Measurements from ENCODE around the gene FGFBP2.

The FGFBP2 gene

DNA sequence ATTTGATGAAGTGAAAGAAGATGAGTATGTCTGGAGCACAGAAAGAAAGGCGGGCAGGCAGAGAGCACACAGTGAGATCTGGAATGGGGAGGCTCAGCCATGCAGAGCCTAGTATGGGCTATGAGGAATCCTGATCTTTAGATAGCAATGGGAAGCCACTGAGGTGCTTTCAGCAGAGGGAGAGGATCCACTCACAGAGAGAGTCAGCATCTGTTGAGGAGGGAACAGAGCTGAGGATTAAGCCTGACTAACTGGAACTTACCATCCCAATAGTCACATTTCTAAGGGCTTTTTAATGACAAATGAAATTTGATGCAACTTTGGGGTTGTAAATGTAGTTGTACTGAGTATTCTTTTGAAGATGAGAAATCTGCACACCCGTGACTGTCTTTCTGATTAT lies 20.6 kb upstream of the FGFBP2 start:
- H3K4me1 Mint-ChIP-seq: no peaks in the 10 kb centered on the region
- no peak overlapping the region for H3K4me3 Mint-ChIP-seq
- H3K27ac Mint-ChIP-seq: no peak overlapping the region
- peaks cover 4% of the 10 kb centered on the region for H3K27me3 Mint-ChIP-seq
- no peaks in the 10 kb centered on the region for H3K36me3 Mint-ChIP-seq
- H3K9me3 Mint-ChIP-seq: no peaks in the 10 kb centered on the region

DNA sequence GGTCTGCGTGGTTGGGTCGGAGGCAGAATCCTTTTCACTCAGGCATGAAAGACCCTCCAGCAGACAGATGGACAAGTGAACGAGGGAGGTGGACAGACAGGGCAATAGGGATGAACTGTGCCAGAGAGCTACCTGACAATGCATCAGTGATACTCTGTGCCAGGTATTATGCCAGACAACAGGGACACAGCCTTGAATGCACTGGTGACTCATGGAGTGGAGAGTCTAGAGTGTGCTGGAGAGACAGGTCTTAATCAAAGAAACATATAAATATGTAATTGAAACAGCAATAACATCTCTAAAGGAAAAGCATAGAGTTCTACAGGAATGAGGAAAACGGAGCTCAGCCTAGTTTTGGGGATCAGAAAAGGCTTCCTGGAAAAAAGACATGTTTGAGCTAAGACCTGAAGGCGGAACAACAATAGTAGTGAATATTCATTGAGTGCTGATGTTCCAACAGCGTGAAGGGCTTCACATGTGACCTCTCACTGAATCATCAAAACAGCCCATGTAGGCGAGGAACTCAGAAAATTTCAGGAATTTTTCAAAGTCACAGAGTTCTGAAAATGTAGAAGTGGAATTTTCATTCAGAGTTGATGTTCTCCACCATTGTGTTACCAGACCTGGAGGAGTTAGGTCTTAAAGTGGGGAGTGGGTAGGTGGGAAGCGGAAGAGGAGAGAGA lies 20.0 kb upstream of the FGFBP2 start:
- Mint-ChIP-seq H3K4me1 (no peaks in the 10 kb centered on the region), H3K27ac (no peak overlapping the region), H3K27me3 (peaks cover 4% of the 10 kb centered on the region), H3K36me3 (no peaks in the 10 kb centered on the region), H3K9me3 (no peaks in the 10 kb centered on the region), H3K4me3 (no peak overlapping the region)

DNA sequence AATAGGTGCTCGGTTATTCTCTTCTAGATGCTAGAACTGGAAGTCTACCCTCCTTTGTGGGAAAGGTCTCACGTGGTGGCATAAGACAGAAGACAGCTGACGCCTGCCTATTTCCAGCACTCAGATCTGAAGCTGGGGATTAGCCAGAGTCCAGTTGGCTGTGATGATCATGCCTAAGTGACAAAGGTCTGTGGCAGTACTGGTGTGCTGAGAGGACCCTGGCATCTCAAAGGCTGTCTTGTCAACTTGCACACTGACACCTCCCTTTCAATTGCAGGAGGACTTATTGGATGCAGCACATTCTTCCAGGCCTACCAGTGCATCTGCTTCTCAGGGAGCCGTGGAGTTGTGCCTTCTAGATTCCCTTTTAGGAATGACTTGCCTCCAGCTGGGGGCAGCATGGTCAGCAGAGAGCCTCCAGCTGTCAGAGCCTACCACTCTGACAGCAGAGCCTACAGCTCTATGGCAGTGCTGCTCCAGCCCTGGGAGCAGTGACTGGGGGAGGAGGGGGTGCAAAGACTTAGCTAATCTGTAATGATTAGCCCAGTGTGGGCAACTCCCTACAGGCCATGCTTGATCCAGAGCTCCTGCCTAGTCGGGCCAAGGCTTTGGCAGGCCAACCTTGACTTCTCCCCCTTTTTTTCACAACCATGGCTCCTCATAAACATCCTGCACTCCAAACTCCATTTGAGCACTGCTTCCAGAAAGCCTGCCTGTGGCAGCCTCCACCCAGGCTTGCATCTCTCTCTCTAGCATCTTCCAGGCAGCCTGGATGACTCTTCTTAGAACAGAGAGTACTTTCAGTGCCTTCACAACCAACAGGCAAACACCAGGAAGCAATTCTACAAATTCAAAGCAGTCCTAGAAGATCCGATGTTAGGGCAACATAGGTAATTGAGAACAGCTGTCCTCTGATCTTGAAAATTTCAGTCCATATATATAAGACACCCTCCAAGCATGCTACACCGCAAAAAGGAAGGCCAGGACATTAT lies 13.8 kb upstream of the FGFBP2 start:
- Mint-ChIP-seq H3K4me1 (no peaks in the 10 kb centered on the region), H3K4me3 (no peak overlapping the region), H3K27ac (no peak overlapping the region), H3K27me3 (peaks cover 2% of the 10 kb centered on the region), H3K36me3 (no peaks in the 10 kb centered on the region), H3K9me3 (no peaks in the 10 kb centered on the region)

DNA sequence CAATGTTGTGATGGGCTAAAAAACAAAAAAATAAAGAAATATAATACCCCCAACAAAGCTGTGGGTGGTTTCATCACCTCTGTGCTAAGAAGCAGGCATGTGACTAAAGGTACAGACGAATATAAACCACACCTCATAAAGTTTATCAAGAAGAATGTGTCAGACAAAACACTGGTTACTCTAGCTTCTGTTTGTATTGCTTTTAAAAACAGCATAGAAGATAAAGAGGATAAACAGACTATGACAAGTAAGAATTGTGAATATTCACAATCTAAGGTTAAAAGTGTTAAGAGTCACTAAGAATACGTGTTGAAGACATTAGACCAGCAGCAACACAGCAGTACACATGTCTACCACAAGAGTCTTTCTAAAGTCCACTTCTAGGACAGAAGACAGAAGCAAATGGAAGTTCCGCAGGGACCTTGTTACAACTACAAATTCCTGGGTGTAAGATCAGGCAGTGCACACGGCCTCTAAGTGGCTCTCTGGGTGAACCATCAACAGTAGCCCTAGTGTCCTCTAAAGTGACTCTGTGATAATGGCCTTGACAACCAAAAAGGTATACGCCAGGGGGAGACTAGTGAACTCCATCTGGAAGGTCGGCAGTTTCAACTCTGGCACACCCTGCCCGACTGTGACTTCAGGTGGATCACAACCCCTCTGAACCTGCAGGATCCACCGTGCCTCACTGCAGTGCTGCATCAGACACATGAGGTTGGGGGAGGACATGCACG lies 8.3 kb upstream of the FGFBP2 start:
- no peaks in the 10 kb centered on the region for H3K9me3 Mint-ChIP-seq
- peaks cover 1% of the 10 kb centered on the region for H3K36me3 Mint-ChIP-seq
- H3K4me1 Mint-ChIP-seq: no peaks in the 10 kb centered on the region
- H3K4me3 Mint-ChIP-seq: no peak overlapping the region
- no peak overlapping the region for H3K27ac Mint-ChIP-seq
- H3K27me3 Mint-ChIP-seq: peaks cover 2% of the 10 kb centered on the region

DNA sequence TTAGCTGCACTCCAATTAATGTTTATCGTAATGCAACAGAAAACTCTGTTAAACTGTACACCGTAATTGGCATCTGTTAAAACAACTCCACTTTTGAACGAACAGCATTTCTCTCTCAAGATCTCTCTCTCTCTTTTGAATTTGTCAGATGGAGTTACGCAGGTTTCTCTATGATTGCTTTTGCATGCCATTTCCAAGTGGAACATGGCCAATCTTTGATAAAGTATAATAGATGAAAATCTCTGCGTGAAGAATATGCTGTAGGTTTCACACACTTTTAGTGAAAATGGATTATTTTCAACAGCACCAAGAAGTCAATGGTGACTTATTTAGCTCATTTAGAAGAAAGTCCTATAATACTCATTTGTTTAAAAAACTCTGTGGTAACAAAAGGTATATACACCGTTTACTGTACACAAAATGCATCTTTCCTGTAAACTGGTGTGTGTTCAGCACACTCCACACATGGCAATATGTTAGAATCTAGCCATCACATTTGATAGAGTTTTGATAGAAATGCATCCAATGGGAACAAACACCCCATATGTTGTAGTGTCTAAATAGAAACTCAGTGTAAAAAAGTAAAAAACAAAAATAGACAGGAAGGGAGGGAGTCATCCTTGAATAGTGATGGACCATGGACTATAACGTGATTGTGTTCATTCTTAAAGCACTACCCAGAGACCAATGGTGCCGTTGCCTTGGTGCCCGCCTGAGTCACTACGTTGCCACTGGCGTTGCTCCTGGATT lies 5.8 kb upstream of the FGFBP2 start:
- H3K9me3 Mint-ChIP-seq: no peaks in the 10 kb centered on the region
- H3K27me3 Mint-ChIP-seq: peaks cover 2% of the 10 kb centered on the region
- H3K4me3 Mint-ChIP-seq: no peak overlapping the region
- H3K36me3 Mint-ChIP-seq: peaks cover 1% of the 10 kb centered on the region
- H3K4me1 Mint-ChIP-seq: no peaks in the 10 kb centered on the region
- H3K27ac Mint-ChIP-seq: peak overlapping the region; percentile 0

DNA sequence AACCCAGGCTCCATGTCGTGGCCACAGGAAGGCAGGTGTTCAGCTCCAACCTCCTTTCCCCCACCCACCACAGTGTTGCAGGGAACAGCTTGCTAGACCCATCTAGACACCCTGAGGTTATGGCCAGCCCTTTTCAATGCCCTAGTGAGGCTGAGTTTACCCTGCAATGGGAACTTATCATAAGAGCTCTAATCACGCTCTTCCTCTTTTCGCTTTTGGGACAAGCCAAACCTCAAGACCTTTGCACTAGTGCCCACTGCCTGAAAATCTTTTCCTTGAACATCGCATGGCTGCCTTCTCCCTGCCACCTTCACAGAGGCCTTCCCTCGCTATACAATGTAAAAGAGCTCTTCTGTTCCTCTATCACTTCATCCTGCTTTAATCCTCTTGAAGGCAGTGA lies 2.4 kb upstream of the FGFBP2 start:
- peaks cover 2% of the 10 kb centered on the region for H3K27me3 Mint-ChIP-seq

DNA sequence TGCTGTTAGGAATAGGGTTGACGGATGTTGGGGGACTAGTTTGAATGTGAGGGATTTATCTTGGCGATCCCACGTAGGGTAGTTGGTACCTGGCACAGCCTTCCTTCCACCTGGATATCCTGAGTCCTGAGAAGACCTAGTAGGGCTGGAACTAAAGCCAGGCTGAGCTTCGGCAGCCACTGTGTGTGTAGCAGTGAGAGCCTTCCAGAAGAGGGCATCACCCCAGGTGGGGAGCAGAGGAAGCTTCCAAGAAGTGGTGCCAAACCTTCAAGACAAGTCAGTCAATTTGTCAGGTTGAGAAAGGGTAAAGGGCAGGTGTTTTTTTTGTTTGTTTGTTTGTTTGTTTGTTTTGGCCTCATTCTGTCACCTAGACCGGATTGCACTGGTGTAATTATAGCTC lies 1.2 kb upstream of the FGFBP2 start:
- peaks cover 2% of the 10 kb centered on the region for H3K27me3 Mint-ChIP-seq
- no peak overlapping the region for H3K27ac Mint-ChIP-seq
- no peaks in the 10 kb centered on the region for H3K9me3 Mint-ChIP-seq

More for the DNA sequence above, 2.4 kb upstream of the FGFBP2 start:
- H3K9me3 Mint-ChIP-seq: no peaks in the 10 kb centered on the region
- H3K4me3 Mint-ChIP-seq: no peak overlapping the region
- peaks cover 14% of the 10 kb centered on the region for H3K4me1 Mint-ChIP-seq
- H3K27ac Mint-ChIP-seq: no peak overlapping the region
- H3K36me3 Mint-ChIP-seq: peaks cover 1% of the 10 kb centered on the region

DNA sequence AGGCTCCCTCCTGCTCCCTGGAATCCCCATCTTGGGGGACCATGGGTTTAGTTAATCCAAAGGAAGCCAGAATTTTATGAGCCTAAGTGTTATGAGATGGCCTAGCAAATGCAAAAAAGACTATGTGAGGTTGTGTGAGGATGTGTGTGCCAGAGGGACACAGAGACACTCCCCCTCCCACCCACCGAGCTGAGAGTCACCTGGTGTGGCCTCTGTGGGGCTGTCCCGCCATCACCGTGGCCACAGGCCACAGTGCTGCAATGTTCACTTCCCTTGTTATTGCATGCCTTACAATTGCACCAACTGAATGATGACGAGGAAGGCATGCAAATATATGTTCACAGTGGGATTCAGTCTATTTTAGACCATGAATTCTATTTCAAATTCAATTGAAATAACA lies 601 bp upstream of the FGFBP2 start:
- H3K36me3 Mint-ChIP-seq: peaks cover 1% of the 10 kb centered on the region
- peak overlapping the region; percentile 68 for H3K4me3 Mint-ChIP-seq
- peaks cover 14% of the 10 kb centered on the region for H3K4me1 Mint-ChIP-seq
- H3K9me3 Mint-ChIP-seq: no peaks in the 10 kb centered on the region
- peaks cover 2% of the 10 kb centered on the region for H3K27me3 Mint-ChIP-seq
- no peak overlapping the region for H3K27ac Mint-ChIP-seq

More for the DNA sequence above, 1.2 kb upstream of the FGFBP2 start:
- no peak overlapping the region for H3K4me3 Mint-ChIP-seq
- H3K36me3 Mint-ChIP-seq: peaks cover 1% of the 10 kb centered on the region
- H3K4me1 Mint-ChIP-seq: peaks cover 14% of the 10 kb centered on the region

DNA sequence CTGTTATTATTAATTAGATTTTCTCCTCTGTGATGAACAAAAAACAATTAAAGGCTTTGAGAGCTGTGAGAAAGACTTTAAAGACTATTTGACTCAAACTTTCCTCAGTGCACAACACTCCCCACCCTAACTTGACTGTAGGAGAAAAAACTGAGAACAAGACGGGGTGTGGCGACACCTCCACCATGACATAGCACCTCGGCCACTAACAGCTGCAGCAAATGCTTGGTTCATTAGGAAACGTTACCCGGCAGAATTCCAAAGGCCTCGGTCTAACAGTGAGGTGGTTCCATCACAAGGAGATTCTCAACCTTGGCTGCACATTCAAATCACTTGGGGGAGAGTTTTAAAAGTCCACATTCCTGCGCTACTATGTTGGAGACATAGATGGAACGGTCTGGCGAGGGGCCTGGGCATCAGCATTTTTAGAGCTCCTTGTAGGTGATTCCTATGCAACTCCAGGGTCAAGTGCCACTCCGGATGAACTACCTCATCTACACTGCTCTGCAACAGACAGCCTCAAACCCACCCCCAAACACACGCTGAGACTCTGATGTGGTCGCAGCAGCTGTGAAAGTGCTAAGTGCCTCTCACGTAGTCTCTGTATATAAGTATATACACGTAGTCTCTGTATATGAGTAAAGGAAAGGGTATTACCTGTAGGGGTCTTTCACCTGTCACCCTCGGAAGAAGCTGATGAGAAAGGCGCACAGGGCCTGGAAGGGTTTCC lies 1.0 kb downstream of the FGFBP2 start:
- peaks cover 14% of the 10 kb centered on the region for H3K4me1 Mint-ChIP-seq
- peaks cover under 1% of the 10 kb centered on the region for H3K36me3 Mint-ChIP-seq
- peaks cover 2% of the 10 kb centered on the region for H3K27me3 Mint-ChIP-seq
- no peaks in the 10 kb centered on the region for H3K9me3 Mint-ChIP-seq
- H3K27ac Mint-ChIP-seq: no peak overlapping the region
- H3K4me3 Mint-ChIP-seq: peak overlapping the region; percentile 76

DNA sequence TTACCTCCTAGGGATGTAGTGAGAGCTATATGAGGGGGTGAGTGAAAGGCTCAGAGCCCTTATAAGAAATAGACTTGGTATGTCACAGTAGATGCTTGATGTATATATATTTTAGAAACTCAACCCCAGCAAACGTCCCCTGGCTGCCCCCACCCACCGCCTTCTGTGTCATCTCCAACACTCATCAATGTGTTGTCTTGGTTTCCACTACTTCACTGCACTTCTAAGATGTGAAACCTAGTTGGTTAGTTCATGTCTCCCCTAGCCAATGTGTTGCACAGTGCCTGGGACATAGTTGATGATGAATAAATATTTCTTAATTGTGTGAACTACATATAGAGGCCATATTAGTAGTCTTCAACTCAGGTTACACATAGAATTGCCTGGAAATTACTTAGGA lies 4.4 kb downstream of the FGFBP2 start:
- no peak overlapping the region for H3K27ac Mint-ChIP-seq
- H3K27me3 Mint-ChIP-seq: no peaks in the 10 kb centered on the region
- no peaks in the 10 kb centered on the region for H3K9me3 Mint-ChIP-seq
- H3K4me1 Mint-ChIP-seq: peaks cover 13% of the 10 kb centered on the region
- H3K36me3 Mint-ChIP-seq: no peaks in the 10 kb centered on the region
- H3K4me3 Mint-ChIP-seq: no peak overlapping the region

DNA sequence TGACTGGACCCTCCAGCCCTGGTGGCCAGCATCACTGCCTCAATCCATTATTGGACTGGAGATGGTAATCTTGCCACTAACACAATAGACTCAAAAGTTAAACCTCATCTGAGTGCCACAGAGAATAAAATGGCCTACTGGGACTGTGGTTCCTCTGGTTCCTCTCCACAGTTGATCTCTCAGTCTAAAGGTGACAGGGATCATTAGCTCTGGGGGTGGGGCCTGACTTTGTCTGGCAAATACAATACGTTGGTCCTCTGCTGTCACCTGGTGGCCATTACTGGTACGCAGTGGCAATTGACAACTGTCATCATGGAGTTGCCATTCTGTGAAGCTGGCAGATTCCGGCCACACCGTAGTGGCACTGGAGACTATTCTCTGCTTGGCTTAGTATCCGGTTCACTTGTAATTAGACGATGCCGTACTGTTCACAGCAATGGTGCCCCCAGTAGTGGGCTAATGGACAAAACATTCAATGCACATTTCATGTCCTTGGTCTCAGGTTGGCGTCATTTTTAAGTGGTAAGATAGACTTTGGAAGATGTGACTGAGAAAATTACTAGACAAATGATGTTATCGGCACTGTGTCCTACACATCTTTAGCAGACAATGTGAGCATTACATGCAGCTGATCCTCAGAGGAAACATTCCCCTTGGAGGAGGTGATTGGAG lies 6.7 kb downstream of the FGFBP2 start:
- H3K4me1 Mint-ChIP-seq: no peaks in the 10 kb centered on the region
- no peak overlapping the region for H3K4me3 Mint-ChIP-seq
- H3K9me3 Mint-ChIP-seq: no peaks in the 10 kb centered on the region
- H3K27ac Mint-ChIP-seq: no peak overlapping the region
- H3K27me3 Mint-ChIP-seq: no peaks in the 10 kb centered on the region
- H3K36me3 Mint-ChIP-seq: no peaks in the 10 kb centered on the region

DNA sequence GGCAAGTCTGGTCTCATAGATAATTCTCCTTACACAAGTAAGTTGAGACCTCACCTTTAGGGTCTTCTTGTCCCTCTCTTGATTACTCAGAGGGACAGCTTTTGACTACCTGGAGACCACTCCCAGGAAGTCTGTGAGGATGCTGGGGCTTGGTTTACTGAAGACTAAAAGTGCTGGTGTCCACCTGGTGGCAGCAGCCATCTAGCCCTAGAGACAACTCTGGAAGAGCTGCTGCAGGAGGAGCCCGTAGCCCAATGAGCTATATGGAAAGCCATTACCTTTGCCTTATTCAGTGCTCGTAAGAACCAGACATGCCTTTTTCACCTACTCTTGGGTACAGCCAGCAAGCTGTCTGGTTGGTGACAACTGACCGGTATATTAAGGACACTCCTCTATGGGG lies 7.3 kb downstream of the FGFBP2 start:
- Mint-ChIP-seq H3K4me1 (no peaks in the 10 kb centered on the region), H3K4me3 (no peak overlapping the region), H3K27ac (no peak overlapping the region), H3K9me3 (no peaks in the 10 kb centered on the region), H3K27me3 (no peaks in the 10 kb centered on the region), H3K36me3 (no peaks in the 10 kb centered on the region)

DNA sequence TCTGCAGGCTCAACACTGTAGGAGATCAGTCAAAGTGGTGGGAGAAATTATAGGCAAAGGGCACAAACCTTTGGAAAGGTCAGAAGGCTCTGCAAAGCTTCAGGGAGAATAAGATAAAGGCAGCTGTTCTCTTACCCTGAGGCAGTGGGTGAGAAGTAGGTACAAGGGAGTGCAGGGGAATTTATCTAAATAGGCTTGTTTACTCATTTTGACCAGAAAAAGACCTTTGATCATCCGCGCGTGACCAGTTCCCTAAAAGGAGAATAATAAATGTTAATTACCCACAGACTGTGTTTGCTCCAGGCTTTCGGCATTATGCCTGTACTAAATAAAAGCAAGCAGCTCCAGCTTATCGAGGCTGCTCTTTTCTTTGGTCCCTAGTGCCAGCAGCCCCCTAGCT lies 9.3 kb downstream of the FGFBP2 start:
- H3K27me3 Mint-ChIP-seq: no peaks in the 10 kb centered on the region
- H3K36me3 Mint-ChIP-seq: no peaks in the 10 kb centered on the region
- H3K9me3 Mint-ChIP-seq: no peaks in the 10 kb centered on the region
- no peak overlapping the region for H3K4me3 Mint-ChIP-seq
- no peaks in the 10 kb centered on the region for H3K4me1 Mint-ChIP-seq
- H3K27ac Mint-ChIP-seq: no peak overlapping the region

DNA sequence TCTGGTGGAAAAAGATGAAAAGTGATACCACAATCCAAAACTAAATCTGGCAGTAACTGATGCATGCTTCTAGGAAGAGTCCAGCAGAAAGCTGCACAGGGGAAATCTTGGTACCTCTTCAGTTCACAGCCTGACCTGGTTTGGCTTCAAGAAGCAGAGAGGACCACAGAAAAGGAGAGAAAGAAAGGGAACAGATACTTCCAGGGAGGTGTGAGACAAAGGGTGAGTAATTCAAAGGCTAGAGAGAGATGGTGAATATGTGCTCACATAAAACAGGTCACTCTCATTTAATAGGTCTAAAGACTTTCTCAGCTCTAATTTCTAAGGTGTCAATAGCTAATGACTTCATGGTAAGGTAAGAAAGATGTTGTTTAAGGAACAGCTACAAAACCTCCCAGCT lies 11.2 kb downstream of the FGFBP2 start:
- Mint-ChIP-seq H3K27me3 (no peaks in the 10 kb centered on the region), H3K9me3 (no peaks in the 10 kb centered on the region), H3K4me3 (no peak overlapping the region), H3K4me1 (no peaks in the 10 kb centered on the region), H3K27ac (no peak overlapping the region), H3K36me3 (no peaks in the 10 kb centered on the region)

Data from activated naive CD4-positive, alpha-beta T cell treated with anti-CD3 and anti-CD28 coated beads, Interleukin-2, amount 50 U/mL, for 24 hours (primary cell).